Measurements from ENCODE around the gene GJD3. TPM values are rescaled to one million over a fixed set of nuclear protein-coding genes. Genes with fewer than 3 reads are reported as not detected.
A peak's percentile ranks its signal among the peaks of the same experiment; 100 is the strongest.

The GJD3 gene
- total and polyA plus RNA-seq, 5 donors = 0.27 to 1.4 (median 0.80) TPM

DNA sequence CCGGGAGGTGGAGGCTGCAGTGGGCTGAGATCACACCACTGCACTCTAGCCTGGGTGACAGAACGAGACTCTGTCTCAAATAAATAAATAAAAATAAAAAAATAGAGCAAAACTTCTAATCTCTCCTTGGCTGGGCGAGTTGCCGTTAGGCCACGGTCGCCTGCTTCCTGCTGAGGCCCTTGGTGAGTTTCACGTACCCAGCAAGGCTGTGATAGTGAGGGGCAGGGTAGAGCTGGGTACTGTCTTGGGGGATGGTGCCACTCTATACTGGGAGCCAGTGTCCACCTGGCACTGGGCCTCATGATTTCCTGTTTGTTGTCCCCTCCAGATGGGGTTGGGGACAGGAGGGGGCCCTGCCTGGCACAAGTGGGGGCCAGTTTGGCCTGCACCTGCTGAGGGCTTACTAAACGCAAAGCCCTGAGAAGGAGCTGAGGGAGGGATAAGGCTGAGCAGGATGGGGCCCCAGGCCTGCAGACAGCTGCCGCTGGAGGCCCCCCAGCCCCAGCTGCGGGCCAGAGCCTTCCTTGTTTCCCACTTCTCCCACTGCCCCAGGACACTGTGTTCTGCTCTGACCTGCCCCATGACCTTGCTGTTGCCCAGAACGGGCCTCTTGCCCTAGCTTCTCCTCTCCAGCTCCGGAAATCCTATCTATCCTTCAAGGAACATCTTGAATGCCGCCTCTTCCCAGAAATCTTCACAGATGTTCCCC lies 25.4 kb downstream of the GJD3 start:
- WGBS = 54% methylated on average over 13 of the region's 13 CpGs
- Histone ChIP-seq H3K9me3 (ENCODE audit: control insufficient read depth, low read length) (no peaks in the 10 kb centered on the region), H3K4me3 (ENCODE audit: low read length) (no peak overlapping the region), H3K27ac (ENCODE audit: low read length) (no peak overlapping the region), H3K4me1 (ENCODE audit: control insufficient read depth, insufficient read depth, low read length) (peaks cover 24% of the 10 kb centered on the region), H3K27me3 (ENCODE audit: control insufficient read depth, insufficient read depth) (no peaks in the 10 kb centered on the region)
- no peak for ATAC-seq
- peak in 2 of 3 donors; percentile 24 to 70 for DNase-seq
- intact Hi-C loops (cut with DNase I) = no loop called here

DNA sequence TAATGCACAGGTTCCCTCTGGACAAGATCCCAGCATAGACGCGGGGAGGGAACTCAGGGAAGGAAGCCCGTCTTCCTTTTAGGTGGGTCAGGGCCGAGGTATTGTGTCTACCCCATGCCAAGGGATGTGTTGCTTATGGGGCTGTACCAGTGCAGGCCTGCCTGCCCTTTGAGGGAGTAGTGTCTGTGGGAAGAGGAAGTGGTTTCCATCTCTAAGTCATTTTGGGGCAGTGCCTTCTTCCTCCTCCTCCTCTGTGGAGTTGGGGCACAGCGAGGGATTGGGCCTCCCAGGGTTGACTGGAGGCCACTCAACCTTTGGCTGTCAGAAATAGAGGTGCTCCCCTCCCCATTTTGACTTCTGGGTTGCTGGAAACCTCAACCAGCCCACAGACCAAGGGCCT lies 26.5 kb downstream of the GJD3 start:
- Histone ChIP-seq H3K27ac (ENCODE audit: low read length) (no peak overlapping the region), H3K9me3 (ENCODE audit: control insufficient read depth, low read length) (no peaks in the 10 kb centered on the region), H3K27me3 (ENCODE audit: control insufficient read depth, insufficient read depth) (no peaks in the 10 kb centered on the region), H3K4me1 (ENCODE audit: control insufficient read depth, insufficient read depth, low read length) (peaks cover 29% of the 10 kb centered on the region), H3K4me3 (ENCODE audit: low read length) (no peak overlapping the region)
- 76% methylated on average over 5 of the region's 5 CpGs for WGBS
- ATAC-seq (no peak), DNase-seq (no peak)
- intact Hi-C loops (cut with DNase I) = no loop called here

DNA sequence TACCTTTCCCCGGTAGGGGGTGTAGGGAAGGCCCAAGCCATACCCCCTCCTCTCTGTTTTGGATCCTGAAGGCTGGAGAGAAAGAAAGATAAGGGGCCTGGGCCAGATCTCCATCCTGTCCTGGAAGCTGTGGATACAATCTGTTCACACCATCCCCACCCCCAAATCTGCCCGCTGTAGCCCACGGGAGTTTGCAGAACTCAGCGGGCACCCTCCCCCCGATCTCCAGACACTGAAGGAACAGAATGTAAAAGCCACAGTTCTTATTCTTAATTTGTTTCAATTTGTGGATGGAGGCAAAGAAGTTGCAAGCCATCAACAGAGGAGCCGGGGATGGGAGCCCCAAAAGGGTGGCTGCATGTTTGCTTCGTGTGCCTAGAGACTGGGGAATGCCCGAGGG lies 27.2 kb downstream of the GJD3 start:
- DNase-seq = no peak
- Histone ChIP-seq H3K27ac (ENCODE audit: low read length) (no peak overlapping the region), H3K27me3 (ENCODE audit: control insufficient read depth, insufficient read depth) (no peaks in the 10 kb centered on the region), H3K4me1 (ENCODE audit: control insufficient read depth, insufficient read depth, low read length) (peaks cover 32% of the 10 kb centered on the region), H3K9me3 (ENCODE audit: control insufficient read depth, low read length) (no peaks in the 10 kb centered on the region), H3K4me3 (ENCODE audit: low read length) (no peak overlapping the region)
- intact Hi-C loops (cut with DNase I) = no loop called here
- no peak for ATAC-seq
- WGBS = 60% methylated on average over 8 of the region's 8 CpGs

DNA sequence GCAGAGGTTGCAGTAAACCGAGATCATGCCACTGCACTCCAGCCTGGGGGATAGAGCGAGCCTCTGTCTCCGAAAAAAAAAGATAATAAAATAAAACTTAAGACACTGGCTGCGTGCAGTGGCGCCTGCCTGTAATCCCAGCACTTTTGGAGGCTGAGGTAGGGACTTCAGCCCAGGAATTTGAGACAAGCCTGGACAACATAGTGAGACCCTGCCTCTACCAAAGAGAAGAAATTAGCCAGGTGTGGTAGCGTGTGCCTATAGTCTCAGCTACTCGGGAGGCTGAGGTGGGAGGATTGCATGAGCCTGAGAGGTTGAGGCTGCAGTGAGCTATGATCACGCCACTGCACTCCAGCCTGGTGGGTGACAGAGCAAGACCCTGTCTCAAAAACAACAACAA lies 28.9 kb downstream of the GJD3 start:
- Histone ChIP-seq H3K27ac (ENCODE audit: low read length) (no peak overlapping the region), H3K4me1 (ENCODE audit: control insufficient read depth, insufficient read depth, low read length) (peaks cover 45% of the 10 kb centered on the region), H3K27me3 (ENCODE audit: control insufficient read depth, insufficient read depth) (no peaks in the 10 kb centered on the region), H3K4me3 (ENCODE audit: low read length) (no peak overlapping the region), H3K9me3 (ENCODE audit: control insufficient read depth, low read length) (no peaks in the 10 kb centered on the region)
- no peak for DNase-seq
- intact Hi-C loops (cut with DNase I) = no loop called here
- 75% methylated on average over 8 of the region's 8 CpGs for WGBS
- no peak for ATAC-seq

DNA sequence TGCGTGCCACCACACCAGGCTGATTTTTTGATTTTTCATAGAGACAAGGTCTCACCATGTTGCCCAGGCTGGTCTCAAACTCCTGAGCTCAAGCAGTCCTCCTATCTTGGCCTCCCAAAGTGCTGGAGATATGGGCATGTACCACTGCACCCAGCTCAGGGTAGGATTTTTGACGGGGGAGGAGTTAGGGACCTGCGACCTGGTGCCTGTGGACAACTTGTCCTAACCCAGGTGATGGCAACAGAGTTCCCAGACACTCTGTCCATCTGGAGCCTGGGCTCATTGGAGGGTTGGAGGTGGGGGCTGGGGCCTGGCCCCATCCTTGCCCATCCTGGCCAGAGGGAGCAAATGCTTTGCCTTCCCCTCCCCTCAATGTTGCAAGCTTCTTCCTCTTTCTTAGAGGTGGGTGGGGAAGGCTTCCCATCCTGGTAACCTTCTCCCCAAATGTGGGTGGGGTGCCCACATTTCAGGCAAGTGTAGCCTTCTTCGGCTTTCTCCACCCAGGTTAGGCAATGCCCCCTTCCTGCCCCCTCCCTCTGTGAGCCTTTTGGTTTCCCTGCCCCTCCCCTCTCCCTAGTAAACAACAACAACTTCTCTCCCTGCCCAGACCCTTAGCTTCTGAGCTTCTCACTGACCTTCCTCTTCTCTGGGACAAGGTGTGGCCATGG lies 30.6 kb downstream of the GJD3 start:
- ATAC-seq = no peak

DNA sequence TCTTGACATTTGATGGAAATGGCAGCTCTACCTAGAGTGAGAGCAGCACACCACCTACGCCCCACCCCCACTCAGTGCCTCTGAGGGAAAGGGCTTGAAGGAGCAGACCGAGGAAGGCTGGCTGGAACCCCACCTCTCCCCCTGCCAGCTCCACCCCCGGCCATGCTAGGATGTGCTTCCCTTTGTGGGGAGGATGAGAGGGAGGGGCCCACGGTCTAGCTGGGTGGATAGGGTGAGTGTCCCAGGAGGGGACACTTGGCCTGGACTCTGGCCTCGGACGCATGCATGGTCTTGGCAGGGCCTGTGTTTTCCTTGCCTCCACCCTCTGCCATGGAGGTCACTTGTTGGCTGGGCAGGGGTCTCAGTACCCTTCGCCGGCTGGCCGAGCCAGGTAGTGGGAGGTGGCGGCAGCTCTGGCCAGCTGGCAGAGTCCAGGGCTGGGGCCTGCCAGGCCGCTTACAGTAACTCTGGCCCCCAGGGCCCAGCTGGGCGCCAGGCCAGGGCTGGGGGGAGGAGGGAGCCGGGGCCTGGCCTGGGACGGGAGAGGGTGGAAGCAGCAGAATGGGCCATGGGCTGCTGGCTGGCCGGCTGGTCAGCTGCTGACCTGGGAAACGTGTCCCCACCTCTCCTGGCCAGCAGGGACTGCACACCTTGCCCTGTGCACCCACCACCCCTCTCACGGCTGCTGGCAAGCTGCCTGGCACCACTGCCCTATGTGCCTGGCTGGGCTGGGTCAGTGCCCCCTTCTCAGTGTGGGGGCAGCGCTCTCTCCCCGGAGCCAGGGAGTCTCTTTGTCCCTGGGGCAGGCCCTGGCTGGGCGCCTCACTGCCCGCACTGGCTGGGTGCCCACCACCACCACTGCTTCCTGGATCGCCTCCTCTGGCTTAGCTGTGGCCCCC lies 32.5 kb downstream of the GJD3 start:
- Histone ChIP-seq H3K4me1 (ENCODE audit: control insufficient read depth, insufficient read depth, low read length) (peaks cover 54% of the 10 kb centered on the region), H3K27ac (ENCODE audit: low read length) (peak overlapping the region; percentile 61), H3K27me3 (ENCODE audit: control insufficient read depth, insufficient read depth) (no peaks in the 10 kb centered on the region), H3K9me3 (ENCODE audit: control insufficient read depth, low read length) (no peaks in the 10 kb centered on the region), H3K4me3 (ENCODE audit: low read length) (no peak overlapping the region)
- intact Hi-C loops (cut with DNase I) = no loop called here
- WGBS = 6% methylated on average over 22 of the region's 22 CpGs
- DNase-seq (peak; percentile 94 to 98 (median 98)), ATAC-seq (peak; percentile 92 to 94)

More for the DNA sequence above, 30.6 kb downstream of the GJD3 start:
- no peaks in the 10 kb centered on the region for H3K27me3 ChIP-seq (ENCODE audit: control insufficient read depth, insufficient read depth)
- peak in 2 of 3 donors; percentile 46 to 55 for DNase-seq
- peak overlapping the region; percentile 19 for H3K27ac ChIP-seq (ENCODE audit: low read length)
- no peaks in the 10 kb centered on the region for H3K9me3 ChIP-seq (ENCODE audit: control insufficient read depth, low read length)
- H3K4me1 ChIP-seq (ENCODE audit: control insufficient read depth, insufficient read depth, low read length) = peaks cover 49% of the 10 kb centered on the region
- H3K4me3 ChIP-seq (ENCODE audit: low read length) = no peak overlapping the region
- 83% methylated on average over 4 of the region's 4 CpGs for WGBS
- intact Hi-C loops (cut with DNase I) = no loop called here

DNA sequence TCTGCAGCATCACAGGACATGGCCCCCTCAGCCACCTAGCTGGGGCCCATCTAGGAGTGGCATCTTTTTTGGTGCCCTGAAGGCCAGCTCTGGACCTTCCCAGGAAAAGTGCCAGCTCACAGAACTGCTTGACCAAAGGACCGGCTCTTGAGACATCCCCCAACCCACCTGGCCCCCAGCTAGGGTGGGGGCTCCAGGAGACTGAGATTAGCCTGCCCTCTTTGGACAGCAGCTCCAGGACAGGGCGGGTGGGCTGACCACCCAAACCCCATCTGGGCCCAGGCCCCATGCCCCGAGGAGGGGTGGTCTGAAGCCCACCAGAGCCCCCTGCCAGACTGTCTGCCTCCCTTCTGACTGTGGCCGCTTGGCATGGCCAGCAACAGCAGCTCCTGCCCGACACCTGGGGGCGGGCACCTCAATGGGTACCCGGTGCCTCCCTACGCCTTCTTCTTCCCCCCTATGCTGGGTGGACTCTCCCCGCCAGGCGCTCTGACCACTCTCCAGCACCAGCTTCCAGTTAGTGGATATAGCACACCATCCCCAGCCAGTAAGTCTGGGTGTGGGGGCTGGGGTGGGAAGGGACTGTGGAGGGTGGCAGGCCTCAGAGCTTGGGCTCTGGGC lies 33.6 kb downstream of the GJD3 start:
- no peak overlapping the region for H3K4me3 ChIP-seq (ENCODE audit: low read length)
- DNase-seq (peak in 2 of 3 donors; percentile 33 to 66), ATAC-seq (no peak)
- no peaks in the 10 kb centered on the region for H3K27me3 ChIP-seq (ENCODE audit: control insufficient read depth, insufficient read depth)
- intact Hi-C loops (cut with DNase I) = no loop called here
- WGBS = 87% methylated on average over 10 of the region's 10 CpGs
- H3K9me3 ChIP-seq (ENCODE audit: control insufficient read depth, low read length) = no peaks in the 10 kb centered on the region
- peaks cover 64% of the 10 kb centered on the region for H3K4me1 ChIP-seq (ENCODE audit: control insufficient read depth, insufficient read depth, low read length)
- peak overlapping the region; percentile 61 for H3K27ac ChIP-seq (ENCODE audit: low read length)

DNA sequence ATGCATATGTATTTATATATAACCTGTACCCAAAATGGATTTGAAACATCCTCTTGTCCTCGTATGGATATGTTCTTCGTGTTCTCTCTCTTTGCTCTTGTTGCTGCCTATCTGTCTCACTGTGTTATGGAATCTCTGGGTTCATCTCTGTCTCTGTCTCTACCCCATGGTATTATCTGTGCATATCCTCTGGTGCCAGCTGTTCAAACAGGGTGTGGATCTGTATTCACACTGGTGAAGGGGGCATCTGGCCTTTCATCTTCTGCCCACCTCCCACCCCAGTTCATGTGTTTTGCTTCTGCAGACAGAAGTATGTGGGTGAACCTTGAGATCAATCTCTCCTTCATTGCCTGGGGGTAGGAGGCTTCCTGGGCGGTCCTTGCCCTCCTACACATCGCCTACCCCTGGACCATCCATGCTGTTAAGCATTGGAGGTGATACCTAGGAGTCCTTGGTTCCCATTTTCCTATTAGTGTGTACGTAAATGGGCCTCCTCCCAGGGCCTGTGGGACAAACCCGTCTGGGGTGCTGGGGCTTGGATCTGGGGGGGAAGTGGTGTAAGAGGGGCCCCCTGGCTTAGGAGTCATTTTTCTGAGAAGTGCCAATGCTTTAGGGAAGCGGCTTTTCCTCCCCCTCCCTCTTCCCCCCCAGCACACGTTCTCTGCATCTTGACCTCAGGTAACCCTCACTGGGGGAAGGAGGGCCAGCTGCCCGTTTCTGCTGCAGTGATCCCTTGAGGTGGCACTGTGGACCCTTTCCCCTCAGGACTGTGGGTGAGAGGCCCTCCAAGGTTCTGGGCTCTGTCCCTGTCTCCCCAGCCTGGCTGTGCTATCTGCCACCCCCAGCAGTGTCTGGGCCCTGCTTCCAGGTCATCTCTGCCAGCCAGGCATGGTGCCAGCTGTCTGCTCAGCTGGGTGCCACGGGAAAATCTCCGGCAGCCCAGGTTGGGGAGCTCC lies 34.4 kb downstream of the GJD3 start:
- WGBS = 28% methylated on average over 11 of the region's 11 CpGs
- peak; percentile 2 to 11 for ATAC-seq
- peak; percentile 70 to 91 (median 90) for DNase-seq
- Histone ChIP-seq H3K9me3 (ENCODE audit: control insufficient read depth, low read length) (no peaks in the 10 kb centered on the region), H3K27ac (ENCODE audit: low read length) (peak overlapping the region; percentile 61), H3K4me3 (ENCODE audit: low read length) (no peak overlapping the region), H3K4me1 (ENCODE audit: control insufficient read depth, insufficient read depth, low read length) (peaks cover 62% of the 10 kb centered on the region), H3K27me3 (ENCODE audit: control insufficient read depth, insufficient read depth) (no peaks in the 10 kb centered on the region)
- intact Hi-C loops (cut with DNase I) = no loop called here

DNA sequence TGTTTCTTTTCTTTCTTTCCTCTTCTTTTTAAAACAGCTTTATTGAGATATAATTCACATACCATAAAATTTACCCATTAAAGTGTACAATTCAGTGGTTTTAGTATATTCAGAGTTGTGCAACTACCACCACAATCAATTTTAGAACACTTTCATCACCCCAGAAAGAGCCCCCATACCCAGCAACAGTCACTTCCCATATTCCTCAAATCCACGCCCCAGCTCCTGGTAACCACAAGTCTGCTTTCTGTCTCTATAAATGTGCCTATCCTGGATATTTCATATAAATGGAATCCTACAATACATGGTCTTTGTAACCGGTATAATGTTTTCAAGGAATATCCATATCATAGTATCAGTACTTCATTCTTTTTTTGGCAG lies 36.2 kb downstream of the GJD3 start:
- ATAC-seq (no peak), DNase-seq (no peak)
- H3K9me3 ChIP-seq (ENCODE audit: control insufficient read depth, low read length) = no peaks in the 10 kb centered on the region
- intact Hi-C loops (cut with DNase I) = no loop called here
- H3K27ac ChIP-seq (ENCODE audit: low read length) = no peak overlapping the region
- no peaks in the 10 kb centered on the region for H3K27me3 ChIP-seq (ENCODE audit: control insufficient read depth, insufficient read depth)
- WGBS = 78% methylated on average over 2 of the region's 2 CpGs
- no peak overlapping the region for H3K4me3 ChIP-seq (ENCODE audit: low read length)
- H3K4me1 ChIP-seq (ENCODE audit: control insufficient read depth, insufficient read depth, low read length) = peaks cover 60% of the 10 kb centered on the region
